HG03378 (cell line): Measurements from ENCODE around the gene SERINC5.

Experiments
- ATAC-seq: cut with Tn5 transposase; IDR thresholded peaks from one replicate; pipeline ENCODE4 v1.9.1; 2021; ENCODE audit warnings: mild to moderate bottlenecking, moderate library complexity; ENCODE audit not compliant: unreplicated experiment

Gene SERINC5

DNA sequence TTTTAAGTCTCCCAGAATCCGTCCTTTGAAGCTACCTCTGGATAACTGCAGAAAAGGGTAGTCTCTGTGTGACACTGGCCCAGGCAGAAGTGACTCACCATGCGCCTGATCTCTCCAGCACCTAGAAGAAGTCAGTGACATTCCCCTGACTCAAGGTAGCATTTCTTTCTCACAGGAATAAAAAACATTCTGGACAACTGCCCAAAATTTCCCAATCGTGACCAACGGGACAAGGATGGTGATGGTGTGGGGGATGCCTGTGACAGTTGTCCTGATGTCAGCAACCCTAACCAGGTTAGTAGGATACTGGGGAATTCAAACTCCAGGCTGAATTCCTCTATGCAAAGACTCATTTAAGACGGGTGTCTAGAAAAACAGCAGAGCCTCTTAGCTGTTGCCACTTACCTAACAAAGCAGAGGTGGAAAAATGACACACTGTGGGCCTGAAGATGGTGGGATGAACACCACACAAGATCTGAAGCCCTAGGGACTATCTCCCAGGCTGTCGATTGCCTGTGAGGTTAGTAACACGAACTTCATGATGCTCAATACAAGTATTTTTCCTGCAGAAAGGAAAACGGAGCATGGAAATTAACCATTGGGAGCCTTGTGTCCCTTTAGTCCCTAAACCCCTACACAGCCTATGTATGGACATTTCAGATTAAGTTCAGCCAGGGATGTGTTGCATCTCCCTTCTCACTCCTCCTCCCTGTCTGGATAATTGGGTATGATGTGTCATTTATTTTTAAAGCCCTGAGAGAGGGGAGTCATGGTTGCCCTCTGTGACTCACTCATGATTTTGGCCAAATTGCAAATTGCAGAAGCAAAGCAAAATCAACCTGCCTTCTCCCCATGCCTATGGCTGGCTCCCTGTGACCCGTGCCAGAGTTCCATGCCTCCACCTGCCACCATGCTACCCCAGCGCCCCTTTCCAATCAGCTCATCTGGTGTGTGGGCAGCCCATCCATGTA, 183.5 kb downstream of the SERINC5 start:
- ATAC-seq: no peak

DNA sequence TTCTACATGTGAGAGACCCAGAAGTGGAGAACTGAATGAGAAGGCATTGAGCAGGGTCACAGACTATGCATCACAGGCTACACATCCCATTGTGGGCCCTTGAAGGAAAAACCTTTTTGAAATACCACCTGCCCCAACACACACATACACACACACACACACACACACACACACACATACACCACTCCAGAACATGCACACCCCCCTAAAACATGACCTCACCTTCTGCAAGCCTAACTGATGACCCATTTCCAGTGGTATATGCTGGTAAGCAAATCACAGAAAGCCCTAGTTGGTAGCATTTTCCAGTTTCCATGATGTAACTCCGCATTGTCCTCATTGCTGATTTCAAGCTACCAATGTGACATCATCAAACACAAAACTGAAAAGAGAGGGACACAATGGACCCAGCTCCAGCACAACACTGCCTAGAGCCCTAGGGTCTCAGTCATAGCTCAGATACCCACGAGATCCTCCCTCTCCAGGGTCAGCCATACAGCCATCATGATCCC, 184.3 kb downstream of the SERINC5 start:
- ATAC-seq: no peak

DNA sequence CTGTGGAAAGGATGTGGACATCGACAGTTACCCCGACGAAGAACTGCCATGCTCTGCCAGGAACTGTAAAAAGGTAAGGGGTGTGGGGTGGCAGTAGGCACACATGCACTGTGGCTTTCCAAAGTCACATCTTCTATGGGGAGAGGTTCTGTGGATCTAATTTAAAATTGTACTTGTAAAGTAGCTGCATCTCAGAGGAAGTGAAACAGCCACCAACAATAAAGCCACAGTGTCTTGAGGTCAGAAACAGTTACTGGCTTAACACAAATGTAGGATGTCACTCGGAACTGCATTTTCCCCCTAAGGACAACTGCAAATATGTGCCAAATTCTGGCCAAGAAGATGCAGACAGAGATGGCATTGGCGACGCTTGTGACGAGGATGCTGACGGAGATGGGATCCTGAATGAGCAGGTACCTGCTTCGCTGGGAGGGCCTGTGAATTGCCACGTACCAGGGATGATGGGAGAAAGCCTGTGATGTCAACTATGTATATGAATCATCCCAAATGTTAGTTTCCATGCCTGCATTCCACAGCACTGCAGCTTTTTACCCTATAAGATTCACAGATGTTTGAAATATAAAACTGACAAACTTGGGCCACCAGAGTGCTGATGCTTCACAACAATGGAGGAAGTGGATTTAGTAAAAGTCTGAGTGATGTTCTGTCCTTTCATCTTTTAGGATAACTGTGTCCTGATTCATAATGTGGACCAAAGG, 185.4 kb downstream of the SERINC5 start:
- ATAC-seq: no peak

DNA sequence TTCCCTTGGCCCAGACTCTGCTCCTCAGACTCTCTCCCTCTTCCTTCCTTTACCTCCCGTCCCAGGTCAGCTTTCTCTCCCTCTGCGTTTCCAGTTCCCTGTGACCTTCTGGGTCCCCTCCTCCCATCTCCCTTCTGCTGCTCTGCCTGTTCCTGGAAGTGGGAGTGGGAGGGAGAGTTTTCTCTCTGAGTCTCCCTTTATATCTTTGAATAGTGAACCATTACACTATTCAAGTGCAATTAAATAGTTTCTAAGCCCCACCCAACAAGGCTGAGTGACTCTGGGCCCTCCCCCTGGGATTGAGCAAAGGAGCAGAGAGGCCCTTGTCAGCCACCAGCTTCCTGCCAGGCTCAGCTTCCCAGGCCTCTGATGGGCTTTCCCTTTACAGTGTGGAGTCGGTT, 185.9 kb downstream of the SERINC5 start:
- no peak for ATAC-seq

DNA sequence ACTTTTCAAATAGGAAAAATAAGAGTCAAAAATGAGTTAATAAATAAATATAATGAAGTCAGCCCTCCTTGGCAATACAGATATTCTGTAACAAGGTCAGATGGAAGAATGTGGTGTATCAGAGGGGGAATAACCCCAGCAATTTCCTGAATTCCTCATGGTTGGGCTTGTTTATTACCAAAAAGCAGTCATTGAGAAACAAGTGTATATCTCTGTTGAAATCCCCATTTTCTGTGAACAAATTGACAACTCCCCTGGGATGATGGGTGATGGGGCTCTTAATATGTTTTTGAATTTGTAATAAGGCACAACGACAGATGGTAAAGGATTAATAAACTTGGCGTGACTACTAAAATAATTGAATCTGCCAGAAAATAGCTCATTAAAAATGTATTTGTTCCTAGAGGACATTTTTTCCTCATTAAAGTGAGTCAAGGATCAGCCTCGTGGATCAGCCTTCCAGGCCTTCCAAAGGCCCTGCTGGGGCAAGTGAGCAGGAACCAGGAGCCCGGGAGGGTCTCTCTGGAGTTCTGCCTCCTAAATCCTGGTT, 186.5 kb downstream of the SERINC5 start:
- no peak for ATAC-seq

DNA sequence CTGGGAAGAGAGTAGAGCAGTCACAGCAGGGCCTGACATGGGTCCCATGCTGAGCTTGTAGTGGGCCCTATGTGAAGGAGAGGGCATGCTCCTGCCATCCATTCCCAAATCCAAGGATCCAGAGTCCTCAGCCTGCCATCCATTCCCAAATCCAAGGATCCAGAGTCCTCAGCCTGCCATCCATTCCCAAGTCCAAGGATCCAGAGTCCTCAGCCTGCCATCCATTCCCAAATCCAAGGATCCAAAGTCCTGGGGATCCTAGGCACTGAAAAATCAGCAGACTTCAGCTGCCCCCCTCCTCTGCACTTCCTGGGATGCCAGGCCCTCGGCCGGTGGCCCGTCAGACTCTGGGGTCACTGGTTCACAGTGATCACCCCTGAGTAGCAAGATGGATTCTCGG, 187.1 kb downstream of the SERINC5 start:
- no peak for ATAC-seq

DNA sequence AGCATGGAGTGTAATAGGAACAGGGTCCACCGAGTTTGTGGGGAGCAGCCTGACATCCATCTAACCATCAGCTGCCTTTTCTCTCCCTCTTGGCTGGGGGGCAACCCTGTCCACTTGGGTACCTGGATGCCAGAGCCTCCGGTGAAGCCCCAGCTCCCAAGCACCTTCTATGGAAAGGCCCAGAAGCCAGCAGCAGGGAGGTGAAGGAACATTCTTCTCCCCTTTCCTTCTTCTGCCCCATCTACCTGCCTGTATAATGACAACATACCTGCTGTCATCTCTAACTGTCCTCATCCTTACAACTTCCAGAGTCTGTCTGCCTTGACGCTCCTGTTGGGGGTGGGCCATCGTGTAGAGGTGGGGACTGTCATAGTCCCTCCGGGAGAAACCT, 187.6 kb downstream of the SERINC5 start:
- no peak for ATAC-seq

DNA sequence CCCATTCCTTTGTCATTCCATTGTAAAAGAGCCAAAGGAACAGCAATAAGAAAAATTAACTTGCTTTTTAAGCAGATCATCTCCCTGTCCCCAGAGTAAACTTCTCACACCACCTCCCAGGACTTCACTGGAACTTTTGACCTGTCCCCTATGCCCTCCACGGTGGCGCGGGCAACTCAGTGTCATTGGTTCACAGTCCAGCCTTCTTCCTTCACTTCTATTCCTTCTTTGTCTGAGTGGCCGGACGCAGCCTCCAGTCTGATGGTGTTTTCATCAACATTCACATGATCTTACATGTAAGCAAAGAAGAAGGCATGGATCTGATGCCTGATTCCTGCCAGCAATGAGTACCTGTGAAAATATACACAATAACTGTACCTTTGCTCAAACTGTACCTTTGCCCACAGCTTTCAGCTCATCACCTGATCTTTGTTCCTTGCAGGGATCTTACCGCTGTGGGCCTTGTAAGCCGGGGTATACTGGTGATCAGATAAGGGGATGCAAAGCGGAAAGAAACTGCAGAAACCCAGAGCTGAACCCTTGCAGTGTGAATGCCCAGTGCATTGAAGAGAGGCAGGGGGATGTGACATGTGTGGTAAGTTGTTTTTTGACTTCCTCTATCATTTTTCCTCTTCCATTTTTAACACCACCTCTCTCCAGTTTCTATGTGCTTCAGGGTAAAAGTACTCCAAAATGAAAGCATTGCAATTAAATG, 188.2 kb downstream of the SERINC5 start:
- ATAC-seq: no peak

DNA sequence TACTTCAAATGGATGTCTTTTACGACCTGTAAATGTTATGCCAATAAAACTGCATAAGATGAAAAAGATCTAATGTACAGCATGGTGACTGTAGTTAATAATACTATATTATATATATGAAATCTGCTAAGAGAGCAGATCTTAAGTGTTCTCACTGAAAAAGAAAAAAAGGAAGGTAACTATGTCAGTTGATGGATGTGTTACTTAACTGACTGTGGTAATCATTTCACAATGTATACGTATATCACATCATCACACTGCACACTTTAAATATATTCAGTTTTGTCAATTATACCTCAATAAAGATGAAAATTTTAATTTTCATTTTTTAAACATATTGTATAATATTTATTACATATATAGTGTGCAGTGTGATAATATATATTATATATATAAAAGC, 188.8 kb downstream of the SERINC5 start:
- no peak for ATAC-seq

DNA sequence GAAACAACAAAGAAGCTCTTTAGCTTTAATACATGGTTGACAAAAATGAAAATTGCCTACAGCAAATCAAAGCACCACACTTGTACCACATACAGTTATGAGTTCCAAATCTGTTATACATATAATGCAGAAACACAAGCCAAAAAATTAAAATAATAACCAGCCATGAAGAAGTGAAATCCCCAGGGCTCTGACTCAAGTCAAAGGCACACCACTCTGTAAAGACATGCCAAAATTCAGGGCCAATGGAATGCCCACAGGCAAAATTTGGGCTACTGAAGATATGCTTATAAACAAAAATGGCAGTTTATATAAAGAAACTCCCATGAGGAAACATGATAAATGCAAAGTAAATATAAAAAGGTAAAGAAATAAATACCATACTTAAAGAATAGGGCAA, 191.7 kb downstream of the SERINC5 start:
- no peak for ATAC-seq
